Activated gamma-delta T cell treated with Interleukin-2 at 50 U/mL for 16 hours (primary cell): ENCODE measurements around the gene PGM5.
A peak's percentile ranks its signal among the peaks of the same experiment; 100 is the strongest.

Experiments used
- DNase-seq: peaks from one replicate; pipeline ENCODE4 v3.0.0-alpha.2; 2020

The PGM5 gene

GRCh38 chr9:68540712-68541535 lies 184.5 kb downstream of the PGM5 start, which contains the start of gene TMEM252:
TSS of gene TMEM252 (minus strand) at chr9:68540883. CDS start at chr9:68540814, 69 bp downstream.
- DNase-seq, result no peak

- DNase-seq, result no peak
Measured at GRCh38 chr9:68541568-68541967, 185.2 kb downstream of the PGM5 start.

GRCh38 chr9:68545033-68545705 lies 188.8 kb downstream of the PGM5 start:
- no peak for DNase-seq

GRCh38 chr9:68546596-68547390 lies 190.4 kb downstream of the PGM5 start:
- DNase-seq, result no peak

GRCh38 chr9:68547417-68547816 lies 191.0 kb downstream of the PGM5 start:
- DNase-seq, result no peak

- no peak for DNase-seq
Measured at GRCh38 chr9:68548241-68548640, 191.8 kb downstream of the PGM5 start.

DNA sequence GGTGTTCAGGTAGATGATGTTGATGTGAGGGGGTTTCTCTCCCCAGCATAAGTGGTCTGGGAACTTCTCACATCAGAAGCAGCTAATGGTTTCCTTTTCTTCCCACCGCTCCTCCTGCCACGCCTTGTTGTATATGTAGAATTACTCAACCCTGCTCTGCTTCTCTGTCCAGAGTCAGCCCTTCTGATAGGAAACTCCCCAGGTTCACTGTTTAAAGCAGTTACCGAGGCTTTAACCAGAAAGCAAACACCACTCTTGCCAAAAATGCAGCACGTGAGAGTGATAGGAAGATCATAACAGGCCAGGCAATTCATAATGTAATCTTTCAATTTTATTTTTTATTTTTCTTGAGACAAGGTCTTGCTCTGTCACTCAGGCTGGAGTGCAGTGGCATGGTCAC lies 194.8 kb downstream of the PGM5 start:
- no peak for DNase-seq

DNA sequence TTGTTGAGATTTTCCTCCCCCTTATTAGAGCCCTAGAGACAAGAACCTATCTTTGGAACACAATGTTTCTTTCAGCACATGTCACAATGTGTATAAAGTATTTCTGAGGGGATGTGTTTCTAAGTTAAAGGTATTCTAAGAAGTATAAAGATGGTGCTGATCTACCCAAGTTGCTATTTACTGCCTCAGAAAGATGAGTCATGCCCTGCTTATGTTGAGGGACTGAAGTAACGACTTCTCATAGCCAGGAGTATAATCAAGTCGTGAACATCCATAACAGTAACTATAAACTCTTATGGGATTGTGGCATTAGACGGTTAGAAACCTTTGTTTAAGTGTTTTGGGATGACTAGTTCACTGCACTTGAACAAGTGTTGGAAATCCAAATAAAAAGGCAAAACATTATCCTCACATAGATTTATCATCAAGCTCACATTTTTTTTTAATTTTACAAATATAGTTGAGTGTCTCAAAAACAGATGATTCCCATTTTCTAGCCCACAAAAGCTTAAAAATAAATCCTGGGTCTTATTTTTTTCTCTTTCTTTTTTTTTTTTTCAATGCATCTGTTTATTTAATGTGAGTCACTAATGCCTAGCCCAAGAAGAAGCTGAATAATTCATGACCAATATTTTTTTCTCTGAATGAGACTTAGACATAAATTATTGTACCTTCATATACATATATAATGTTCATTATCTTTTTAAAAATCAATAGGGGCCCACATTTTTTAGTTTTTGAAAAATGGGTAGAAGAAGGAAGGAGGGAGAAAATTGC lies 196.5 kb downstream of the PGM5 start:
- no peak for DNase-seq

GRCh38 chr9:68555437-68556150 lies 199.2 kb downstream of the PGM5 start:
- DNase-seq, result no peak

GRCh38 chr9:68558545-68558944 lies 202.1 kb downstream of the PGM5 start:
- no peak for DNase-seq

DNA sequence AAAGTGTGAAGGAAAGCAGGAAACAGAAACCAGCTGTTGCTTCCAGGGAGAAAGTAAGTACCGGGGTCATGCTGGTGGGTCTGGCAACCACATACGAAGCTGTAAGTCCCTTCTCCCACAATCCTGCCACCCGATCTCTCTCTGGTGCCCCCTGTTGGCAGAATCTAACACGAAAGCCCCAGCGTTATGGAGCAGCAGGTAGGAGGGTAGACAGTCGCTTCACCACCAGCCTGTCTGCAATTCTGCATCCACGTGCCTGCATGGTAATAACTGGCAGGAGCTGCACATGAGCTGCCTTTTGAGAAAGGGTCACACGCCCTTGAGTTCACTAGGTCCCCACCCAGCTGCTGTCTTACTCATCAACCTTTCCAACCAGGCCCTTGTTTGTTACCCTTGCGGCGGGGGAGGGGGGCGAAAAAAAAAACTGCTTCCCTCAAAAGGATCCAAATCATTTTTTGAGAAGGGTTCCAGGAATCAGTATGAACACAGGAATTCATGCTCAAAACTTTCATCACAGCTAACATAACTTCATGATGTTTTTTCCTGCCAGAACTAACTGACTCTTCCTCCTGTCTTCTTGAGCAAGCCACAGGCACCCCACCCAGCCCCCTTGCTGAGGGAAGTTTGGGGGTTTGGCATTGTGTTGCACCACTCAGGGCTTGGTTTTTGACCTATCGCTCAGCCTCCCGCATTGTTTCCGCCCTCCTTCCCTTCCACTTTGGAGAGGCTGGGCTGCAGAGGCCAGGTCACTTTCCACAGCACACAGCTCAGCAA lies 203.8 kb downstream of the PGM5 start:
- peak; percentile 16 for DNase-seq

GRCh38 chr9:68562461-68562860 lies 206.1 kb downstream of the PGM5 start:
- DNase-seq, result no peak

- DNase-seq, result no peak
Measured at GRCh38 chr9:68567565-68567964, 211.2 kb downstream of the PGM5 start.

DNA sequence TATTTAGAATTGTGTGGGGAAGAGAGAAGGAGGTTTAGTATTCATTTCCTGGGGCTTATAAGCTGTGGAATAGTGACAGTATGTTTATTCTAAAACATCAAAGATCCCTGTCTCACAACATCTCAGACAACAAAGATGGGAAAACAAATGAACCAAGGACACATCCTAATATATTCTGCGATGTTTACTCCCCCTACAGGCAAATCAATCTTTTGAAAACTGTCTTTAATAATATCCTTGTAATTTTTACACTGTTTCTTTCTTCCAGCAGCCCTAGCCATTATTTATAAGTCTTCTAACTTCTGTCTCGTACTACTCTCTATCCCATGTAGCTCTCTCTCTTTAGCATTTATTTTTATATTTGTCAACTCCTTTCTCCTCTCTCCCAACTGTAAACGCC lies 217.7 kb downstream of the PGM5 start:
- no peak for DNase-seq

DNA sequence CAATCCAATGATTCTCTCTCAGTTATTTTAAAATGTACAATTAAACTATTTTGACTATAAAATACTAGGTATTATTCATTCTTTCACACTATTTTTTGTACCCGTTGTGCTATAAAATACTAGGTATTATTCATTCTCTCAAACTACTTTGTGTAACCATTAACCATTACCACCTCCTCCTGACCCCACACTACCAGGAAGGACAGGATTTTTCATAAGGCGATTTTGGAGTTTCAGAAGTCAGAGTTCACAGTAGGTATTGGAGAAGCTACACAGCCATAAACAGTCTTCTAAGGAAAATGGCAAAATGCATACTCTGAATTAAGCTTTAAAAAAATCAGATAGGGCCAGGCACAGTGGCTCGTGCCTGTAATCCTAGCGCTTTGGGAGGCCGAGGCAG lies 219.4 kb downstream of the PGM5 start:
- no peak for DNase-seq

GRCh38 chr9:68577774-68578591 lies 221.6 kb downstream of the PGM5 start:
- no peak for DNase-seq
